HG03432 (cell line): ENCODE measurements around the gene SLC66A3.
A peak's percentile ranks its signal among the peaks of the same experiment; 100 is the strongest.

ENCODE experiments used
- ATAC-seq: cut with Tn5 transposase; IDR thresholded peaks from one replicate; pipeline ENCODE4 v1.9.1; 2021; ENCODE audit warnings: mild to moderate bottlenecking, moderate library complexity; ENCODE audit not compliant: unreplicated experiment

The SLC66A3 gene

GRCh38 chr2:11155381-11156035 lies at the start of gene SLC66A3:
SLC66A3 (plus strand) TSS chr2:11155467; CDS start chr2:11155547, 80 bp downstream.
- peak; percentile 80 for ATAC-seq

- no peak for ATAC-seq
These were observed 46.3 kb upstream of the SLC66A3 start for GRCh38 chr2:11109002-11109401.

- ATAC-seq = no peak
These were observed 42.3 kb upstream of the SLC66A3 start for GRCh38 chr2:11112870-11113428.

GRCh38 chr2:11117776-11118175 lies 37.5 kb upstream of the SLC66A3 start:
- ATAC-seq = no peak

GRCh38 chr2:11118761-11119160 lies 36.5 kb upstream of the SLC66A3 start:
- ATAC-seq = no peak

- ATAC-seq = no peak
These were observed 34.0 kb upstream of the SLC66A3 start for GRCh38 chr2:11121099-11121822.

- no peak for ATAC-seq
These were observed 33.5 kb upstream of the SLC66A3 start for GRCh38 chr2:11121823-11122155.

- no peak for ATAC-seq
These were observed 32.9 kb upstream of the SLC66A3 start for GRCh38 chr2:11122380-11122779.

- no peak for ATAC-seq
These were observed 32.1 kb upstream of the SLC66A3 start for GRCh38 chr2:11123001-11123809.

GRCh38 chr2:11123856-11124759 lies 31.2 kb upstream of the SLC66A3 start:
- ATAC-seq = peak; percentile 76

GRCh38 chr2:11124760-11125068 lies 30.6 kb upstream of the SLC66A3 start:
- ATAC-seq = no peak

GRCh38 chr2:11127761-11128160 lies 27.5 kb upstream of the SLC66A3 start:
- ATAC-seq = no peak

GRCh38 chr2:11128243-11128951 lies 26.9 kb upstream of the SLC66A3 start:
- no peak for ATAC-seq

- peak; percentile 75 for ATAC-seq
These were observed 25.4 kb upstream of the SLC66A3 start for GRCh38 chr2:11129598-11130449.

- ATAC-seq = no peak
These were observed 23.9 kb upstream of the SLC66A3 start for GRCh38 chr2:11131166-11131920.

GRCh38 chr2:11132036-11132671 lies 23.1 kb upstream of the SLC66A3 start:
- no peak for ATAC-seq

- no peak for ATAC-seq
These were observed 21.9 kb upstream of the SLC66A3 start for GRCh38 chr2:11133238-11133935.
